Adrenal gland (tissue), 5 donors: ENCODE data around the gene COL15A1.

Experiments used
- POLR2A ChIP-seq, 2 donors: fragments of 450-650 bp; IDR thresholded peaks; one replicate each; pipeline ENCODE4 v1.6.1; 2017; ENCODE audit warnings: antibody characterized with exemption in 2 of 2, mild to moderate bottlenecking in 2 of 2, moderate library complexity in 1 of 2
- TF ChIP-seq, protein P1 (sequence below), 6 experiments: fragments of 450-650 bp in 4 of 6; fragments of 200-600 bp in 2 of 6; sonication (generic) in 1 of 6; IDR thresholded peaks; 1 replicate in 5 of 6; 2 replicates in 1 of 6; pipeline versions ENCODE4 v1.5.1 to v1.8.0; 2016 to 2021; ENCODE audit warnings: antibody characterized with exemption in 6 of 6, mild to moderate bottlenecking in 2 of 6, moderate library complexity in 1 of 6
- donor health status: DM: no; HTN: no; CAD: no.

GRCh38 chr9:98972716-98973115 is 29.0 kb downstream of the COL15A1 start:
- TF ChIP-seq, protein P1, sequence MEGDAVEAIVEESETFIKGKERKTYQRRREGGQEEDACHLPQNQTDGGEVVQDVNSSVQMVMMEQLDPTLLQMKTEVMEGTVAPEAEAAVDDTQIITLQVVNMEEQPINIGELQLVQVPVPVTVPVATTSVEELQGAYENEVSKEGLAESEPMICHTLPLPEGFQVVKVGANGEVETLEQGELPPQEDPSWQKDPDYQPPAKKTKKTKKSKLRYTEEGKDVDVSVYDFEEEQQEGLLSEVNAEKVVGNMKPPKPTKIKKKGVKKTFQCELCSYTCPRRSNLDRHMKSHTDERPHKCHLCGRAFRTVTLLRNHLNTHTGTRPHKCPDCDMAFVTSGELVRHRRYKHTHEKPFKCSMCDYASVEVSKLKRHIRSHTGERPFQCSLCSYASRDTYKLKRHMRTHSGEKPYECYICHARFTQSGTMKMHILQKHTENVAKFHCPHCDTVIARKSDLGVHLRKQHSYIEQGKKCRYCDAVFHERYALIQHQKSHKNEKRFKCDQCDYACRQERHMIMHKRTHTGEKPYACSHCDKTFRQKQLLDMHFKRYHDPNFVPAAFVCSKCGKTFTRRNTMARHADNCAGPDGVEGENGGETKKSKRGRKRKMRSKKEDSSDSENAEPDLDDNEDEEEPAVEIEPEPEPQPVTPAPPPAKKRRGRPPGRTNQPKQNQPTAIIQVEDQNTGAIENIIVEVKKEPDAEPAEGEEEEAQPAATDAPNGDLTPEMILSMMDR (IDR thresholded peaks at IDR 0.05), result no peak
- TF ChIP-seq POLR2A (IDR thresholded peaks at IDR 0.05), result no peak
